ENCODE data around the gene CDC34.

DNA sequence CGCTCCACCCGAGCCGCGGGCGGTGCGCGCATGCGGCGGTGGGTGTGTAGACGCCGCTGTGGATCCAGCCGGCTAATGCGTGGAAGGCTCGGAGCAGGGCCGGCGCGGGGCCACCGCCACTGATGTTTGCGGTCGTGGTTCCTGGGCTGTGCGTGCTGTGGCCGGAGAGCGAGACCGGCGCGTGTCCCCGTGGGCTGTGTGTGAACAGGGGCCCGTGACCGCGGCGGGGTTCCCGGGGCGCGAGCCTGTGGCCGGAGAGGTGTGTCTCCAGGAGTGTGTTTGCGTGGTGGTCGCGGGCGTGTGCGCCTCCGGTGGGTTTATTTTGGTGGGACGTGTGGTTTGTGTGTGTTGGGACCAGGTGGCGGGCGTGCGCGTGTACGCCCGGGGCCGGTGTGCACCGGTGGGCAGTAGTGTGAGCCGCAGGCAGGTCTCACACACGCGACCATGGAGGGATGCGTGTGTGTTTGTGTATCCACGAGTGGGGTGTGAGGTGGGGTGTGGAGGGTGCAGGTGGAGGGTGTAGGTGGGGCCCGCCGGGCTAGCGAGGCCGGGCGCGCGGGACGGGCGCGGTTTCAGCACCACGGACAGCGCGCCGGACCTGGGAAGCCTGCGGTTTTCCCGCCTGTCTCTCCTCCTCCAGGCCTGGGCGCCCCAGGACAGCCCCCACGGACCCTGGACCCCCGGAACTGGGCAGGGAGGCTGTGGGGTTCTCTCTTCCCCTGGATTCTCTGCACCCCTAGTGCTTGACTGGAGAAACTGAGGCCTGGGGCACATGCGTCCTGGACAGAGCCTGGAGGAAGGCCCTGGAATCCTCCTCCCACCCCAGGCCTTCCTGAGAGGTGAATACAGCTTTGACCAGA, 59.8 kb downstream of the CDC34 start:
- TF ChIP-seq, protein P1, sequence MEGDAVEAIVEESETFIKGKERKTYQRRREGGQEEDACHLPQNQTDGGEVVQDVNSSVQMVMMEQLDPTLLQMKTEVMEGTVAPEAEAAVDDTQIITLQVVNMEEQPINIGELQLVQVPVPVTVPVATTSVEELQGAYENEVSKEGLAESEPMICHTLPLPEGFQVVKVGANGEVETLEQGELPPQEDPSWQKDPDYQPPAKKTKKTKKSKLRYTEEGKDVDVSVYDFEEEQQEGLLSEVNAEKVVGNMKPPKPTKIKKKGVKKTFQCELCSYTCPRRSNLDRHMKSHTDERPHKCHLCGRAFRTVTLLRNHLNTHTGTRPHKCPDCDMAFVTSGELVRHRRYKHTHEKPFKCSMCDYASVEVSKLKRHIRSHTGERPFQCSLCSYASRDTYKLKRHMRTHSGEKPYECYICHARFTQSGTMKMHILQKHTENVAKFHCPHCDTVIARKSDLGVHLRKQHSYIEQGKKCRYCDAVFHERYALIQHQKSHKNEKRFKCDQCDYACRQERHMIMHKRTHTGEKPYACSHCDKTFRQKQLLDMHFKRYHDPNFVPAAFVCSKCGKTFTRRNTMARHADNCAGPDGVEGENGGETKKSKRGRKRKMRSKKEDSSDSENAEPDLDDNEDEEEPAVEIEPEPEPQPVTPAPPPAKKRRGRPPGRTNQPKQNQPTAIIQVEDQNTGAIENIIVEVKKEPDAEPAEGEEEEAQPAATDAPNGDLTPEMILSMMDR (IDR thresholded peaks at IDR 0.05; ENCODE audit: insufficient read depth, low read length, poor library complexity, severe bottlenecking): no peak
- TF ChIP-seq EZH2phosphoT487 (conservative IDR thresholded peaks at IDR 0.05; ENCODE audit: low read length): no peak
